Adipose tissue (tissue), 3 donors: ENCODE results near the gene GNAT2. TPM values are rescaled to one million over a fixed set of nuclear protein-coding genes. Genes with fewer than 3 reads are reported as not detected.

Experiments
- H3K27ac ChIP-seq: one replicate; pipeline ENCODE4 v1.5.1; 2013; ENCODE audit warnings: low read depth, low read length
- WGBS, 3 donors: extraction: QIAGEN DNeasy Blood & Tissue Kit; methylation state at CpG; one replicate each; pipeline ENCODE4 v1.1.7; 2013; 5-methylcytosine and 5-hydroxymethylcytosine counted together
- polyA plus RNA-seq, 3 donors: library from polyadenylated mRNA; stranded (reverse); fragments of 200-250 nt; gene quantifications; one replicate each; pipeline ENCODE4 v1.2.3, GENCODE V29; 2013
- donor health status: healthy with polysubstance abuse.
- donor health status: Bipolar disorder and iron deficiency.
- donor health status: healthy.

GNAT2 gene
- polyA plus RNA-seq, 3 donors: 0.07 TPM; not detected in 2

DNA sequence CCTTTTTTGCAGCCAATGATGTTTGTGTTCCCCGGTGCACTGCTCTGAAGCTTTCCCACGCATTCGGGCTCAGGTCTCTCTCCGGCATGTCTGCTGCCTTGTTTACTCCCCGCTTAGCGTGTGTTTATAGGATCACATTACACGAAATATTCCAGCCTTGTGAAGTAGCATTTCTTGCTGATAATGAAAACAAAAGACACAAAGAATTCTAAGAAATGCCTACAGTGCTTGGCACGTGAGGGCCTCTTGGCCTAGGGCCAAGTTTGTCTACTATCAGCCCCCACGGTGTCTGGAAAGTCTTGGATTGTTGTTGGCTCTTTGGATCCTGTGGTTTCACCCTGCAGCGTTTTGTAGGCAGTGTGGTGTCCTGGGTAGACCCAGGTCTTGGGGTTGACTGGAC is 25.3 kb upstream of the GNAT2 start:
- 25 to 62% methylated on average over 10 of the region's 10 CpGs; no CpG with 5 or more reads in 1 of the 3 donors for WGBS, 3 donors
- no peak overlapping the region for H3K27ac ChIP-seq

DNA sequence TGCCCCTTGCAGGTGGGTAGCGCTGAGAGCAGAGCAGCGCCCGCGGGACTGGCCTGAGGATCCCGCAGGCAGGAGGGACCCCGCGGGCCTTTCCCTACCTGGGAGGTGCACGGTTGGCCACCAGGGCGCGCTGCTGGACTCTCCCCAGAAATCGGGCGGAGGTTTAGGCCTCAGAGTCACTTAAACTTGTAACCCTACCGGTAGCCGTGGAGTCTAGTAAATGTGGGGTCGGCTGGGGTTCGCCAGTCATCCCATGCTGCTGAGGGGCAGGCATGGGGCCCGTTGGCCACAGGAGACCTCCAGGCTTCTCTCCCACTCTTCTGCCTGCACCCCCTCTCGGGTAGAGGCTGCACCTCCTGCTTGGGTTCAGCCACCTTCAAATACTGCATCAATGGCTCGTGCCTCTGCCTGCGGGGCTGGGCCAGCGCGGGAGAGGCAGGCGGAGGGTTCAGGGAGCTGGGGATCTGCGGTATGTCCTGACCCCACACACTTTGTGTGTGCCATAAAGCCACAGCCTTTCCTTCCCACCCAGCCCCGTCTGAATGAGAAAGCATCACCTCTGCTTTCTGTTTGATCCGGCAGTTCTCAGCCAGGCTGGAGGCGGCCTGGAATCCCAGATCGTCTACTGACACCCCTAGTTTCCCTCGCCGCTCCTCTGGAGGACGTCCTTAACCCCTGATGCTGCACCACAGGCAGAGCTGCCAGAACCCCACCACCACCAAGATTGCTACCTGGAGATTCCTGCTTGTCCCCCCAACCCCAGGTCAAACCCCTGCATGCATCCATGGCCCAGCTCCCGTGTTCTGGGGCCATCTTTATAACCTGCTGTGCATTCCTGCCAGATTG is 24.2 kb upstream of the GNAT2 start:
- WGBS, 3 donors: 35 to 38% (median 38%) methylated on average over 32 of the region's 32 CpGs
- no peak overlapping the region for H3K27ac ChIP-seq

DNA sequence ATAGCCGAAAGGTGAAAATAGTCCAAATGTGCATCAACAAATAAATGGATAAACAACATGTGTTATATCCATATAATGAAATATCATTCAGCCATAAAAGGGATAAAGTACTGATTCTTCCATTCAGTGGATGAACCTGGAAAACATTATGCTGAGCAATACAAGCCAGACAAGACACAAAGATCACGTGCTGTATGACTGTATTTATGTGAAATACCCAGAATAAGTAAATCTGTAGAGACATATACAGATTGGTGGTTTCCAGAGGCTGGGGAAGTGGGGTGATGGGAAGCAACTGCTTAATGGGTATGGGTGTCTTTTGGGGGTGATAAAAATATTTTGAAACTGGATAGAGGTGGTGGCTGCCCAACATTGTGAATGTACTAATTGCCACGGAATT is 23.2 kb upstream of the GNAT2 start:
- 65 to 68% (median 66%) methylated on average over 3 of the region's 3 CpGs for WGBS, 3 donors

DNA sequence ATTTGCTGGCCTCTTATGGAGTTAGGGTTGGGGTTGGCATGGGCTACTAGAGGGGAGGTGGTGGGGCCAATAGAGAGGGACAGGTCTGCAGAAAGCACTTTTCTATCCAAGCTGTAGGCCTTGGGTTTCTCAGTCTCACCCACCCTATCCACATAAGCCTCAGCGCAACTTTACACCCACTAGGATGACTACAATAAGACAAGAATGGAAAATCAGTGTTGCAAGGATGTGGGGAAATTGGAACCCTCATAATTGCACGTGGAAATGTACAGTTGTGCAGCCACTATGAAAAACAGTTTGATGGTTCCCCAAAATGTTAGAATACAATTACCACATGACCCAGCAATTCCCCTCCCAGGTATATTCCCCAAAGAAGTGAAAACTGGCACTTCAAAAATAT is 22.4 kb upstream of the GNAT2 start:
- H3K27ac ChIP-seq: no peak overlapping the region
- 58 to 88% (median 66%) methylated on average over 2 of the region's 2 CpGs for whole genome bisulfite sequencing, 3 donors

More for the DNA sequence above, 23.2 kb upstream of the GNAT2 start:
- no peak overlapping the region for H3K27ac ChIP-seq

DNA sequence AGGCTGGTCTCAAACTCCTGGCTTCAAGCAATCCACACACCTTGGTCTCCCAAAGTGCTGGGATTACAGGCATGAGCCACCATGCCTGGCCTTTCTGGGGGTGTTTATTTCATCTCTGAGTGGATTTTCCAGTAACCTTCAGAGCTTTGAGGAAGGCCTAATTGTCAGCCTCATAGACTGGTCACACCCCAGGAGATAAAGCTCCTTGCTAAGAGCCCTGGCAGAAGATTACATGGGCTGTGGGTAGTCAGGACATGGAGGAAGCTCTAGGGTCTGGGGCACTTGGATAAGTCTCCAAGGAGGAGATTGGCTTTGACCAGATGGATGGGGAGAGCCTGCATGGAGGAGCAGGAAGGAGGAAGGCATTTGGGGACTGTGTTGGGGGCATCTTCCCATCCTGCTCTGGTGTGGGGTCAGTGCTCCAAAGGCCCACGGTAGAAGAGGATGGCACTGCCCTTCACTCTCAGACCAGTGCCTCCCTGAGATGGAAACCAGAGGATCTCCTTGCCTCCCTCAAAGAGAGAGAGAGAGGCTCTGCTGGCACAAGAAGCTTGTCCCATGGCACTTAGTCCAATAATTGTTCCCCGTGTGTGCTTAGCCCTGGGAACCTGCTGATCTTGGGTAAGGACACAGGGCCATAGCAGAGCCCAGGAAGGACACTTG is 21.8 kb upstream of the GNAT2 start:
- WGBS, 3 donors: 72 to 88% (median 81%) methylated on average over 2 of the region's 2 CpGs
- H3K27ac ChIP-seq: no peak overlapping the region

DNA sequence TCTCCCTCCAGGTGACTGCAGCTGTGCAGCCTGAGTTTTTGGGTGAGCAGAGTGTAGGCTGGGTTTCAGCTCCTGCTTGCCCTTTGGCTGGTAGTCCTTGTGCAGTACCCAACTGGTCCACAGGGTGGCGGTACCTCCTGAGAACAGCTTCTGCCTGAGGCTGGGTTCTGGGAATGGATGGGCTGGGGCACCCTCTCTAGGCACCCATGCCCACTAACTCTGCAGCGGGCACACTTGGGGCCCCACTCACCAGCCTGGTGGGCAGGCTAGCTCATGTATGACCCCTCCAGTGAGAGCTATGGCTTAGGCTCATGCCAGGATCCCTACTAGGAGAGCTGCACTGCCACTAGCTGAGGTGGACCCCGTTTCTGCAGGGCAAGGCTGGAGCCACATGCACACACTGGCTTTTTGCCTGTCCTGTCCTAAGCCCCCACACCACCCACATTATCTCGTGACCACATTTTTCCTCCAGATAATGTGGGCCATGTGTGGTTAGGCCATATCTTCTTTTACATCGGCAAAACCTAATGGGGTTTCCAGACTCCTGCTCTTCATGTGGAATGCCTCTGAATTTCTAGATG is 21.0 kb upstream of the GNAT2 start:
- H3K27ac ChIP-seq: no peak overlapping the region
- 26 to 50% (median 28%) methylated on average over 5 of the region's 5 CpGs for WGBS, 3 donors

DNA sequence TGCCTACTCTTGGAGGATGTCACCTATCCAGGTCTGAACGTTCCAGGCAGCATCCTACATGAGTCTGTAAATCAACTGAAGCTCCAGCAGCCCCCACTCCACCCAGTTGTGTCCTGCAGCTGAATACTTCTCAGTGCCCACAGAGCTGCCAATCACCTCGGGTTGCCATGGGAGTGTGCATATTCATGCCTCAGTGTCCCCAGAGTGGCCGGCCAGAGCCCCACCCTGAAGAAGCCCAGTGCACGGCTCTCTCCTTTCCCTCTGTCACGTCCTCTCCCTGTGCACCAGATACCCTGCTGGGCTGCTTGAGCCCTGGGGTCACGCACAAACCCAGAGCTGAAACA is 20.4 kb upstream of the GNAT2 start:
- WGBS, 3 donors: 47 to 58% (median 50%) methylated on average over 6 of the region's 6 CpGs
- no peak overlapping the region for H3K27ac ChIP-seq

DNA sequence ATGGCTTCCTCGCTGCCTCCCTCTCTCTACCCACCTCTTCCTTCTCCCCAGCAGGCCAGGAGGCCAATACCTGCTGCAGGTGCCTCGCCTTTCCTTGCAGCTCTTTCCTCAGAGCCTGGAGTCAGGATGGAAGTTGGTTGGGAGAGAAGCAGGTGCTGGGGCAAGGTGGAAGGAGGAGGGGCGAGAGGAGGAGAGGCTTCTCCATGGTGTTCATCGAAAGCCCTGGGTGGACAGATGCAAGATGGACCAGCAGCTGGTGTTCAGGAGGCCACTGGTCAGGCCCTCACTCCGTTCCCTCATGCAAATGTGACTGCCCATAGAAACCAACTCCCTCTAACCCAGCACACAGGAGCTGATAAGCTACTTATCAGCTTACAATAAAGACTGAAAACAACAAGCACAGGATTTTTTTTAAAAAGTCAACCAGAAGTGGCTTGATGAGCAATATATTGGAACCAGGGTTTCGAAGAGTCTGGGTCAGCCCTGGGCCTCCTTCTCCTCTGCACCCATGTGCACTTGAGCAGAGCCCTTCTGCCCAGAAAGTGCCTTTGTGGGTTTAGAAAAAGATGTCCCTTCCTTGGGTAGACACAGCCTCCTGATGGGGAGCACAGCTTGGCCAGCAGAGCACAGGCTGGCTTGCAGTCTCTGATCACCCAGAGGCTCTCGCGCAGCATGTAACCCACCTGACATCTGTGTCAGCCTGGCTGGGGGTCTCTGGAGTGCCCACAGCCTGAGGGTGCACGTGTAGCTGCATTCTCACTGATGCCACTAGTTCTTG is 19.8 kb upstream of the GNAT2 start:
- H3K27ac ChIP-seq: no peak overlapping the region
- 72 to 88% (median 84%) methylated on average over 9 of the region's 9 CpGs for WGBS, 3 donors

DNA sequence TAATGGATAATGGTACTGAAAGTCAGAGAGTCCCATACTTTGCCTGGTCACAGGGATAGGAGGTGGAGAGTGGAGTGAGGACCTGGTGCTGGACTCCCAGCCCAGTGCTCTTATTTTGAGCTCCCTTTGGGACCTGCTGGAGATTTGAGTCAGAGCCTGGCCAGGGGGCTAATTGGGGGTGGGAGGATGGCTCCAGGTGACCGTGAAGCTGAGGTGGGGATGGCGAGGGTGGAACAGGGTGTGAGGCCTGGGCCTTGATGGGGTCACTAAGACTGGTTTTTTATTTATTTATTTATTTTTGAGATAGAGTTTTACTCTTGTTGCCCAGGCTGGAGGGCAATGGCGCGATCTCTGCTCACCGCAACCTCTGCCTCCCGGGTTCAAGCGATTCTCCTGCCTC is 18.0 kb upstream of the GNAT2 start:
- WGBS, 3 donors: 92 to 94% (median 93%) methylated on average over 7 of the region's 7 CpGs
- no peak overlapping the region for H3K27ac ChIP-seq

DNA sequence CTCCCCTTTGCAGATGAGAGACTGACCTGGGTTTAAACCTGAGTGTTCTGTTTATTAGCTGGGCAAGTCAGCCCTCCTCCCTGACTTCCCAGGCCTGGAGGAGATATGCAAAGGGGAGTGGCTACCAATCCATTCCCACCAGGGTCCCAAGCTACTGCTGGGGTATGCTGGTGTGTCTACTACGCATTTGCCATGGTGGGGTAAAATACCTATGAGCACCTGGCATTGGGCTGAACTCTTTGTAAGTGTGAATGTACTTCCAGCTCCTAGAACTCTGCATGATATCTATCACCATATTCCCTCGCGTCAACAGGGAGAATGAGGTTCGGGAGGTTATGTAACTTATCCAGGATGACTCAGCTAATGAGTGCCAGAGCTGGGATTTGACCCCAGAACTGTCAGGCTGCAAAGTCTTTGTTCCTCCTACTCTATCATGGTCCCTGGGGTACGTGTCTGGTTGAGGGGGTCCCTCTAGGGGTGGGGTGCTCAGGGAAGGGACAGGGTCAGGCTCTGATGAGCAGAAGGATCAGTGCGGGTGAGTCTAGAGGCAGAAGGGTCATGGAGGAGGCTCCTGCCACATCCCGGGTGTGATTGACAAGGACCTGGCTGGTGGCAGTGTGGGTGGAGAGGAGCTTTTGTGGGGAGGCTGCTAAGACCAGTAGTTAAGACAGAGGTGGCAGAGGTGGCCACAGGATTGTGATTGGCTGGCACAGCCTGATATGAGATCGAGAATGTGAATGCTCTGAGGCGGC is 17.0 kb upstream of the GNAT2 start:
- WGBS, 3 donors: 38 to 55% (median 41%) methylated on average over 9 of the region's 9 CpGs

DNA sequence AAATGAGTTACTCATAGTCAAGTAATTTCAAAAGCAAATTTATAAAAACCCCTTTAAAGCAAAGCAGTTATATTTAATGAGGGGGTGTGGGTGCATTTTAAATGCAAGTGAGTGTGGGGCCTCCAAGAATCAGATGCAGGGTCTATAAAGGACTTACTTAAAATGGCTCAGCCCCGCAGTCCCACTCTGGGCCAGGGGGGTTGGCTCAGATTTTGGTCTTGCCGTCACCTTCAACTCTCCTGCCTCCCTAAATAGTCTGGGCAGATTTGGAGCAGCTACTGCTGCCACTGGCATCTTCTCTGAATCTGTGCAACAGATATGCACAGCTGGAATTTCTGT is 16.4 kb upstream of the GNAT2 start:
- WGBS, 3 donors: 78 to 91% (median 82%) methylated on average over 2 of the region's 2 CpGs
- H3K27ac ChIP-seq: no peak overlapping the region

More for the DNA sequence above, 17.0 kb upstream of the GNAT2 start:
- H3K27ac ChIP-seq: no peak overlapping the region

DNA sequence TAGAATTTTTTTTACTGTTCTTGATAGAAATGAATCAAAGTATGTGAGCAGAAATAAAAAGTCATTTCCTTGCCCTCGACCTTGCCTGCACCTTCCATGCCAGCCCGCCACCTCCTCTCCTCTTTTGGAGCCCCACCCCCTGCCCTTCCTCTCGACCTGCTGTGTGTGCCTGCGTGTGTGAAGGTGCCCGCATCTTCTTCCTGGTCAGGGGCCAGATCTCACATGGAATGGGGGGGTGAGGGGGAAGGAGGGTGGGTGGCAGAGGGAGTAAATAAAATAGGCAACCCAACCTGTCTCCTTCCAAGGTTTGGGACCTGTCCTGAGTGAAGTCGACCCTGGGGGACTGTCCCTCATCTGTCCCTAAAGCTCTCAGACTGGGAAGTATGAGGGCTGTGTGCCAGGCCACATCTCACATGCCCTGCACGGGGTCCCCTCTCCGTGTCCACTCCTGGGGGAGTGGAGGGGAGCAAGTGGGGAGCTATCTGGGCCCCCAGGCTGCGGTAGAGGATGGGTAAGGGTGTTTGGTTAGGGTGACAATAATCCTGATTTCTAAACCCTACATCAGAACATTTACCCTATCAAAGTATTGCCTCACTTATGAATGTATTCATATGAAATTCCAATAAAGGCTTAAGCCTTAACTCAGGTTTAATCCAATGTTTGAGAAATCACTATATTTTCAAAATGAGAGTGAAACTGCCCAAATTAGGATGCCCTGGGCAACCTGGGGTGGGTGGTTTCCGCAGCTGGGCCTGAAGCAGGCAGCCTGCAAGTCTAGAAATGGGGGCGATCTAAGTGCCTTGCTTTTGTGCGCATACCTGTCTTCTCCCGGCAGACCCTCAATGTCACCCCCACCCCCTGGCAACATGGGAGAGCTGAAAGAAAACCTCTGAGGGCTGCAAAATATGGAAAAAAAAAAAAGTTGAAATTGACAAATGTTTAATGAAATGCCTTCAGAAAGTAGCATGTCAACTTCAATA is 15.6 kb upstream of the GNAT2 start:
- WGBS, 3 donors: 56 to 62% (median 62%) methylated on average over 13 of the region's 13 CpGs
- H3K27ac ChIP-seq: no peak overlapping the region

DNA sequence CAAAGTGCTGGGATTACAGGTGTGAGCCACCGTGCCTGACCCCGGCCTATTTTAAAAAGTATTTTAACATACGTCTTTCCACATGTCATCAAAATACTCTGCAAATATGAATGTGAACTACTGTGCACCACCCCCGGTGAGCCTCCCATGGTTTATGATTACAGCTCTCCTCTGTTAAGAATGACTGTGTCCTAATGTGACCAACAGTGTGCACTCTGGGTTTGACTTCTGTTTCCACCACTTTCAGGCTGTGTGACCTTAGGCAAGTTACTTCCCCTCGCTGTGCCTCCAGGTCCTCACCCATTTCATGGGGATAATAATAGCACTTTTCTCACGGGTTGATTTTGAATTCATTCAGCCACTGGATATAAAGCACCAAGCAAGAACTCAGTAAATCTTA is 14.9 kb upstream of the GNAT2 start:
- no peak overlapping the region for H3K27ac ChIP-seq
- WGBS, 3 donors: 80 to 88% (median 82%) methylated on average over 6 of the region's 6 CpGs

DNA sequence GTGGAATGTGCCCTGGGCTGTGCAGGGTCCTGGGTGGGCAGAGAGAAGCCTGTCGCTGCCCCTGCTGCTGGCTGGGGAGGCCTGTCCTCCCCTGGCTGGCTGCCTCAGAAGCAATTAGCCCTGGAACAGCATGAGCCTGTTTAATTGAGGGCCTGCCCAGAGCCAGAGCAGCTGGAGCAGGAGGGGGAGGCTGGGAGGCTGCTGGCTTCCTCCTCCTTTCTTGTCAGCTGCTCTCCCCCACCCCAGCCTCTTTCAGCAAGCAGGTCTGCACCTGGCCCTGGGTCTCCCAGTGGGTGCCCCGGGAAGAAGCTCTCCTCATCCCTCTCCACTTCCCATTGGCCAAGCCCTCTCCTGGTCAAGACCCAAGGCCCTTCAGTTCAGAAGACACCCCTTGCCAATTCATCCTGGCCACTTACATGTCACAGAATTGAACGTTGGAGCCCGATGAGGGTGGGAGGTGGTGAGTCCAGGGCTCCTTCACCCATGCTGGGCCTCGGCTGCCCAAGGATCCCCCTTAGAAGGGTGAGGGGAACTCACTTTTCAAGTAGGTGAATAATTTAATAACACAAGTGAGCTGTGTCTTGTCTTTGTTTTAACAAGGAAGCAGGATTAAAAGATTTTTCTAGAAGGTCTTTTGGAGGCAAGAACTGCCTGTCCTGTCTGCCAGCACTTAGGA is 13.4 kb upstream of the GNAT2 start:
- 55 to 60% (median 56%) methylated on average over 5 of the region's 5 CpGs for WGBS, 3 donors
- H3K27ac ChIP-seq: no peak overlapping the region

DNA sequence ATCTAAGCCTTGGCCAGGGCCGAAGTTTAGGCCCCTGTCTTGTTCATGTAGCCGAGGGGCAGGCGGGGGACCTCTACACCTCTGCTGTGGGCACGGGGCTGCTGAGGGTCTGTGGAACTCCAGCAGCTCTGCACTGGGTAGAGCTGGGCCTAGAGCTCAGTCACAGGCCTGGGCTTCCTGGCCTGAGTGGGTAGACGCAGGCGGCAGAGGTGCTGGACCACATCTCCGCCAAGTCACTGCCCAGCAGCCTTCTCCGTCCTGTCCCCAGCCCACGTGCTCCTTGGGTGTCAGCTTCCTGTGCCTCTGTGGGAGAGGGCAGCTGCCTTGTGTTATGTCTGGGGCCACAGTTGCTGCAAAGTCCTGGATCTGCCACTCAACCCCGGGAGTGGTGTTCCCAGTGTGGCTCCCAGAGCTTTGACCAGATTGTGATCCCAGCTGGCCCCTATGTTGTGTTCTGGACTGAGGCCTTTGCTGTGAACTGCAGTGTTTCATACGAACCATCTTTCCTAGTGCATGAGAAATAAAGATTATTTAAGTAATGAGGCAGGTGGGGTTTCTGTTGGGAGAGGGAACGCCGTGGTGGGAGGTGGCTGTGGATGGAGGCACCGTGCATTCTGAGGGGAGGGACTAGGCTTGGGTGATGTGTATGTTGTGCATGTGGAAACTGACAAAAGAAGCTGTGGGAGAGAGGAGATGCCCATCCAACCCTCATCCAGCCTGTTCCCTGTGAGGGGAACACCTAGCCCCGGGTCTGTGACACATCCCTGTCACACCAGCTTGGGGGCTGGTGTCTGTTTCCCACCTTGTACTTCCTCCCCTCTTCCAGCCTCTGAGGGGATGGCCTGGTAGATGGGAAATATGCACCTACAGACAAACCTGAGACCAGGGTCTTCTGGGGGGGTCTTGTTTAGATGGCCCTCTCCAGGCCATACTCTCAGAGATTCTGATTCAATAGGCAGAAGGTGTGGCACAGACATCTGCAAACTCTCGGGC is 12.4 kb upstream of the GNAT2 start:
- 83 to 88% (median 87%) methylated on average over 16 of the region's 16 CpGs for WGBS, 3 donors
- H3K27ac ChIP-seq: no peak overlapping the region
